Thymus (tissue), 14 donors: Measurements from ENCODE around the gene CHRNG. TPM values are rescaled to one million over a fixed set of nuclear protein-coding genes. Genes with fewer than 3 reads are reported as not detected.

ENCODE experiments used
- DNase-seq, 9 donors: peaks; one replicate each; pipeline ENCODE4 v3.0.0-alpha.2; 2013; ENCODE audit warnings: low spot score in 9 of 9, low read depth in 6 of 9, missing footprints in 1 of 9
- H3K27ac ChIP-seq, 2 donors: one replicate each; pipeline ENCODE4 v1.5.1; 2013; ENCODE audit warnings: control low read depth in 1 of 2, low read depth in 1 of 2, low read length in 1 of 2, mild to moderate bottlenecking in 1 of 2, moderate library complexity in 1 of 2
- H3K27me3 ChIP-seq, 2 donors: one replicate each; pipeline ENCODE4 v1.5.1; 2013; ENCODE audit warnings: low read length in 1 of 2; ENCODE audit not compliant: control insufficient read depth in 2 of 2, insufficient read depth in 1 of 2
- H3K36me3 ChIP-seq, 2 donors: one replicate each; pipeline ENCODE4 v1.5.1; 2013; ENCODE audit warnings: low read length in 1 of 2, mild to moderate bottlenecking in 1 of 2, moderate library complexity in 1 of 2; ENCODE audit not compliant: control insufficient read depth in 2 of 2, insufficient read depth in 2 of 2
- H3K4me1 ChIP-seq, 2 donors: one replicate each; pipeline ENCODE4 v1.5.1; 2013; ENCODE audit warnings: low read length in 2 of 2; ENCODE audit not compliant: control insufficient read depth in 2 of 2, insufficient read depth in 2 of 2
- H3K4me3 ChIP-seq, 2 donors: one replicate each; pipeline ENCODE4 v1.5.1; 2013; ENCODE audit warnings: low read length in 2 of 2, control low read depth in 1 of 2, mild to moderate bottlenecking in 1 of 2
- H3K9me3 ChIP-seq, 2 donors: one replicate each; pipeline ENCODE4 v1.5.1; 2013; ENCODE audit warnings: low read length in 1 of 2, mild to moderate bottlenecking in 1 of 2; ENCODE audit not compliant: control insufficient read depth in 2 of 2, insufficient read depth in 1 of 2
- WGBS: extraction: QIAGEN DNeasy Blood & Tissue Kit; methylation state at CpG from one replicate; pipeline ENCODE4 v1.1.7; 2013; 5-methylcytosine and 5-hydroxymethylcytosine counted together
- long read RNA-seq, 10 donors: transcript quantifications; one replicate each; lab custom pipeline, GENCODE V29; 2026
- polyA plus RNA-seq: library from polyadenylated mRNA; stranded (reverse); fragments of 200-250 nt; gene quantifications from one replicate; pipeline ENCODE4 v1.2.3, GENCODE V29; 2013
- total RNA-seq: library from RNA; stranded (reverse); fragments of 120-200 nt; gene quantifications from one replicate; pipeline ENCODE4 v1.2.4, GENCODE V29; 2013
- donor health status: healthy.

The CHRNG gene, protein sequence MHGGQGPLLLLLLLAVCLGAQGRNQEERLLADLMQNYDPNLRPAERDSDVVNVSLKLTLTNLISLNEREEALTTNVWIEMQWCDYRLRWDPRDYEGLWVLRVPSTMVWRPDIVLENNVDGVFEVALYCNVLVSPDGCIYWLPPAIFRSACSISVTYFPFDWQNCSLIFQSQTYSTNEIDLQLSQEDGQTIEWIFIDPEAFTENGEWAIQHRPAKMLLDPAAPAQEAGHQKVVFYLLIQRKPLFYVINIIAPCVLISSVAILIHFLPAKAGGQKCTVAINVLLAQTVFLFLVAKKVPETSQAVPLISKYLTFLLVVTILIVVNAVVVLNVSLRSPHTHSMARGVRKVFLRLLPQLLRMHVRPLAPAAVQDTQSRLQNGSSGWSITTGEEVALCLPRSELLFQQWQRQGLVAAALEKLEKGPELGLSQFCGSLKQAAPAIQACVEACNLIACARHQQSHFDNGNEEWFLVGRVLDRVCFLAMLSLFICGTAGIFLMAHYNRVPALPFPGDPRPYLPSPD
- total RNA-seq (0.57 TPM), polyA plus RNA-seq (0.48 TPM)
- long read RNA-seq, donor 1, result 0 reads
- long read RNA-seq, donor 2, result 0 reads
- long read RNA-seq, donor 3, result 0 reads
- long read RNA-seq, donor 4, result 0 reads
- long read RNA-seq, donor 5, partial matches to known transcripts, result 0 of 1 reads
- long read RNA-seq, donor 5, other reads (novel, unspliced or antisense), result 0 of 1 reads
- long read RNA-seq, donor 6, result 0 reads
- long read RNA-seq, donor 7, result 0 reads
- long read RNA-seq, donor 8, result 0 reads
- long read RNA-seq, donor 9, result 0 reads
- long read RNA-seq, donor 10, result 0 reads

DNA sequence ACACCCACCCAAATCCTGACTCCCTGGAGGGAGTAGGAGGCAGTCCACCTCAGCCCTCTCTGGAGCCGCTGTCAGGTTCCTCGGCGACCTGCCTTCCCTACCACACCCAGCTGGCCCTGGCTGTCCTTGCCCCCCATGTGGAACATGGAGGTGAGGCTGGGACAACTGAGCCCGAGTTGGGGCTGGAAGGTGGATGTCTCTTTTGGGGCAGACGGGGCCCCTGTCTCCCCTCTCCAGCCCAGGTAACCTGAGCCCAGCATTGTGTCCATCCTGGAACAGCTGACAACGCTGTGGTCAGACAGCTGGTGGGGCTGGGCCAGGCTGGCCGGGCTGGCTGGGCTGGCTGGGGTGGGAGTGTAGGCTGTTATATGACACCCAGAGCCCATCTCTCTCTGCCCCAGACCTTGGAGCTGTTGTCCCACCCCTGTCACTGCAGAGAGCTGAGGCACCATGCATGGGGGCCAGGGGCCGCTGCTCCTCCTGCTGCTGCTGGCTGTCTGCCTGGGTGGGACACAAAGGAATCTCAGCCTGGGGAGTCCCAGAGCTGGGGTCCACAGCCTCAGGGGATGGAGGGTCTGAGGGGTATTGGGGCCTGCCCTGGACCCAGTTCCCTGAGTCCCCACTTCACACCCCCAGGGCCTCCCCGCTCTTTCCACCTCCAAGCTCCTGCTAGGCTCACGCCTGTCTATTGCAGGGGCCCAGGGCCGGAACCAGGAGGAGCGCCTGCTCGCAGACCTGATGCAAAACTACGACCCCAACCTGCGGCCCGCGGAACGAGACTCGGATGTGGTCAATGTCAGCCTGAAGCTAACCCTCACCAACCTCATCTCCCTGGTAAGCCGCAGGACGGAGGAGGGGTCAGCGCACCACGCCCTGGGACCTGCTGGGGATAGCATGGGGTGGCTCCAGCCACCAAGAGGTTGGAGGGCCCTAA is at the start of gene CHRNG:
Gene CHRNG (plus strand): TSS at position 395 of the 934 bp plus-strand sequence. CDS start 56 bp downstream, at position 451.
- H3K36me3 ChIP-seq, result peaks cover 0 to 3% of the 10 kb centered on the region in 2 donors
- 76% methylated on average over 23 of the region's 23 CpGs for WGBS
- no peak for DNase-seq
- H3K27ac ChIP-seq, result no peak within 1 kb of the TSS
- peaks cover 0 to 26% of the 10 kb centered on the region in 2 donors for H3K27me3 ChIP-seq
- peaks cover 3% of the 10 kb centered on the region in 2 donors for H3K9me3 ChIP-seq
- H3K4me1 ChIP-seq, result peaks cover 0 to 2% of the 10 kb centered on the region in 2 donors
- H3K4me3 ChIP-seq, result no peak within 1 kb of the TSS

DNA sequence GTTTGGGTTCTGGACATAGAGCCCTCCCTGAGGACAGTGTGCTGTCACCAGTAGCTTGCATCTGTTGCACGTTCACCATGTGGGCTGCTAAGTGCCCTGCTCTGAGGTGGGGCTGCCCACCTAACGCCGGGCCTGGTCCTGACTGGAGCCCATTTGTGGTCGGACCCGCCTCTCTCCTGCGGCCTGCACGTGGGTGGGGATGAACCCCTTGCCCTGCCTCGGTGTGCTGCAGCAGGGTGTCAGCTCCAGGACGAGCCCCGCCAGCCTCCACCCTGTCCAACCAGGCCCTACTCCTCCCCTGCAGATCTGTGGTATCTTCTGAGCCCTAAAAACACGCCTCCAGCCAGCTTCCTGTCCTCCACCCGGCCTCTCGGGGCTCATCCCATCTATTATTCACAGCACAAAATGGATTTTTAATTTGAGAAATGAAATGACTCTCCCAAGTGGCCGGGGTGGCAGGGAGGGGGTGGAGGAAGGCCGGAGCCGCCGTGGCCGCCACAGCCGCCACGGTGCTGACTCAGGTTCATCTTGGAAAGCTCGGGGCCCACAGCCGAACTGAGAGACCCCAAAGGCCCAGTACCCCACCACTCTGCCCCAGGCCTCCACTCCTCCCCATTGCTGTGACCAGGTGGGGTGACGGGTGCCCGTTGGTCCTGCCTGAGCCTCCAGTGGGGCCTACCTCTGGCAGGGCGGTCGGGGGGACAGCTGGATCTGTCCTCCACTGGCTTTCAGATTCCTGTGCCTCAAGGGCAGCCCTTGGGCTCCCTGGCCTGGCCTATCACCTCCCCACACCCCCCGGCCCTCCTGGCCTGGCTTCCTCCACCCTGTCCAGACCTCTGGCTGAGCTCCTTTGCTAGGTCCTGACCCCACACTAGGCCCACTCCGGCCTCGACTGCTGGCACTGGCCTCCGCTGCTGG is 49.0 kb upstream of the CHRNG start:
- peaks cover 0 to 4% of the 10 kb centered on the region in 2 donors for H3K9me3 ChIP-seq
- no peak overlapping the region for H3K4me3 ChIP-seq
- 92% methylated on average over 30 of the region's 30 CpGs for WGBS
- H3K4me1 ChIP-seq, result peaks cover 0 to 10% of the 10 kb centered on the region in 2 donors
- peaks cover 49 to 83% of the 10 kb centered on the region in 2 donors for H3K27me3 ChIP-seq
- no peaks in the 10 kb centered on the region for H3K36me3 ChIP-seq
- no peak for DNase-seq
- H3K27ac ChIP-seq, result no peak overlapping the region

DNA sequence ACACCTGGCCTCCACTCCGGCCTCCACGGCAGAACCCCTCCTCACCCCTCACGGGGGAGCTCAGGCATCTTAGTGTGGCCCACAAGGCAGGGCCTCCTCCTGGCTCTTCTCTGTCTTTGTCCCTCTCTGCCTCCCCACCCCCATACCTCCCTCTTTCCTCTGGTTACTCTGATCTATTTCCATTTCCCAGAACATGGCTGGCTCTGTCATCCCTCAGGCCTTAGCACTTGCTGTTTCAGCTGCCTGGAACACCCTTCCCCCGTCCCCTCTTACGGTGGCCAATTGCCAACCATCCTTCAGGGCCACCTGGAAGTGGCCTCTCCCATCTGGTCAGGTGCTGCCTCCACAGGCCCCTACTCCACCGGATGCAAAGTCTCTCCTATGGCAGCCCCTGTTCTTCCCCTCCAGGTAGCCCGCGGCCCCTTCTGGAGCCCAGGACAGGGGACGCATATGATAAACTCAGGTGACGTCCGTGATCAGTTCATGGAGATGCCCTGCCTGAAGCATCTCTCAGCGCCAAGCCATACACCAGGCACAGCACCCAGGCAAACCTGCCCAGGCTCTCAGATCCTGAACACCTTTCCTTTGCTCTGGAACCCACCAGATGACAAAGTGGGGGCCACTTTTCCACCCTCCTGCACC is 48.2 kb upstream of the CHRNG start:
- H3K4me1 ChIP-seq, result peaks cover 0 to 10% of the 10 kb centered on the region in 2 donors
- H3K9me3 ChIP-seq, result peaks cover 0 to 4% of the 10 kb centered on the region in 2 donors
- DNase-seq, result no peak
- WGBS, result 98% methylated on average over 12 of the region's 12 CpGs
- no peak overlapping the region for H3K27ac ChIP-seq
- H3K4me3 ChIP-seq, result no peak overlapping the region
- no peaks in the 10 kb centered on the region for H3K36me3 ChIP-seq
- H3K27me3 ChIP-seq, result peaks cover 41 to 77% of the 10 kb centered on the region in 2 donors

DNA sequence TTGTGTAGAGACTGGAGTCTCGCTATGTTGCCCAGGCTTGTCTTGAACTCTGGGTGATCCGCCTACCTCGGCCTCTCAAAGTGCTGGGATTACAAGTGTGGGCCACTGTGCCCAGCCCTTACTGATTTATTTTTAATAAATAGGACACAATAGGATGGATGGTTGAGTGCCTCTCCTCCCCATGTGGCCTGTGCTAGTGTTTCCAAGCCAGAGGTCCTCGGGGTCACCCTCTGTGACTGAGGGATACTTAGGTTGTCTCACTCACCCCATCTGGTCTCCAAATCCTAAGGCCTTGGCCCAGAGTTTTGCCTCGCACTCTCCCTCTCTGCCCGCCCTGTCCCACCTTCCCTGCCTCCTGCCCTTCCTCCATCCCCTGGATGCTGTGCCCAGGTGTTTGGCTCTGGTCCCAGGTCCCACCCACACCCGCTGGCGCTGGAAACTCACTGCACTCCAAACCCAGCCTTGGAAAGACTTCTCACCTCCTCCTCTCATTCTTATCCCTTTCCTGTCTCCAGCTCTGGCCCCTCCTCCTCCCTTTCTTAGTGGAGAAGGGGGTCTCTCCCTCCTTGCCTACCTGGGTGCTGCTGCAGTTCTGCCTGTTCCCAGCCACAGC is 47.1 kb upstream of the CHRNG start:
- Histone ChIP-seq H3K4me3 (no peak overlapping the region), H3K27ac (no peak overlapping the region), H3K4me1 (peaks cover 0 to 3% of the 10 kb centered on the region in 2 donors), H3K36me3 (no peaks in the 10 kb centered on the region), H3K27me3 (peaks cover 31 to 76% of the 10 kb centered on the region in 2 donors), H3K9me3 (no peaks in the 10 kb centered on the region)
- no peak for DNase-seq
- WGBS, result 85% methylated on average over 8 of the region's 8 CpGs

DNA sequence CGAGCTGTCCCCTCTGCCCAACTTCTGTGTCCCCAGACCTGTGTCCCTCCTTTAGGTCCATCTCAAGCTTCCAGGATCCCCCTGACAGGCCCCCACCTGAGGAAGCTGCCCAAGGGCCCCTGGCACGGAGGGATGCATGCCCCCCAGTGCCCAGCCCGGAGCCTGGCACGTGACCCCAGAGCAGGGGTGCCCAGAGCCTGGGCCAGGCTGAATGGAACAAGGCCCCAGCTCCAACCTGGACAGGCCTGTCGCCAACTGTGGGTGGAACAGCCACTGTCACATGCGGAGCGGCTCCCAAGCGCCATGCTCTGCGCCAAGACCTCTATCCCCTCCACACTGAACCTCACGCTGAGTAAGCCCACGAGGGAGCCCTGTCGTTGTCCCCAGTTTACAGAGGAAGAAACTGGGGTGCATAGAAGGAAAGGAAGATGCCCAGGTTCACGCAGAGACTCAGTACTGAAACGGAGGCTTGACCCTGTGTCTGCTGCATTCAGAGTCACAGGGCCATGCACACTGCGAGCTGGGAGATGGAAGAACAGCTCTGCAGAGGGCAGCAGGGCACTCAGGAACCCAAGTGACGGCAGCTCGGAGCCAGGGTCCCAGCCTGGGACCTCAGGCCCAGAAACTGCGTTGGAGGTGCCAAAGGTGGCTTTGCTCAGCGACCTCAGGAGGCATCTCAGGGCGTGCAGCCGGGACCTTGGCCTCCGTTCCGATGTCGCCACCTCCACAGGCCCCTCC is 46.4 kb upstream of the CHRNG start:
- Histone ChIP-seq H3K9me3 (no peaks in the 10 kb centered on the region), H3K4me1 (no peaks in the 10 kb centered on the region), H3K4me3 (no peak overlapping the region), H3K27me3 (peaks cover 23 to 79% of the 10 kb centered on the region in 2 donors), H3K27ac (no peak overlapping the region), H3K36me3 (no peaks in the 10 kb centered on the region)
- DNase-seq, result no peak
- 95% methylated on average over 24 of the region's 24 CpGs for WGBS

DNA sequence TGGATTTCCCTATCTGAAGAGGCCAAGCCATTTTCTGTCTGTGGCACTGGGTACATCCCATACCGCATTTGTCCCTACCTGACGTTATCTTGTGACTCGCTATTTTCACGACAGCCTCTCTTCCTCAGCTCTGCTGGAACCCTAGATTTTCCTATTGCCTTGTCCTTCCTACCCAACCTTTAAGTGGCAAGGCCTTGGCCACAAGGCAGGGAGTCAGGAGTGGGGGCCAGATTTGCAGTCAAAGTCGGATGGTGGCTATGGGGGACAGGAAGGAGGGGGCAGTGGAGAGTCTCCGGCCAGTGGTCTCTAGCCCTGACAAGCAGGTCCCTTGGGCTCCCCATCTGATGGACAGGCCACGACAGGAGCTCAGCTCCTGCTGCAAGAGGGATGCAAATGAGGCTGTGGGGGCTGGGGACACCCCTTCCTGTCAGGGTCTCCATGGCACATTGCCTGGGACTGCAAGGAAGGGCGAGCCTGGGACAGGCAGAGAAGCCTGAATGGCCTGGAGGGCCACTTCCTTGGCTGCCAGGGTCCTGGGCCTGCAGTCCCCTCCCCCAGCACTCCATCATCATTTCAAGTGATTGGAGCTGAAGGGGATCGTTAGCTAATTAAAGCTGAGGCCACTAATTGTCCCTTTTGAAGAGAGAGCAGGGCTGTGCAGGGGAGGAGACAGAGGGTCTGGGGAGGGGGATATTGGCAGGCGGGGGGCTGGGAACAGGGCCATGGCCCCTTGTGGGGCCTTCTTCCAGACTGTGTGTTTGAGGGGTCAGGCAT is 45.6 kb upstream of the CHRNG start:
- Histone ChIP-seq H3K36me3 (no peaks in the 10 kb centered on the region), H3K27me3 (peaks cover 16 to 73% of the 10 kb centered on the region in 2 donors), H3K27ac (no peak overlapping the region), H3K4me3 (no peak overlapping the region), H3K4me1 (no peaks in the 10 kb centered on the region), H3K9me3 (no peaks in the 10 kb centered on the region)
- DNase-seq, result no peak
- WGBS, result 92% methylated on average over 10 of the region's 10 CpGs

DNA sequence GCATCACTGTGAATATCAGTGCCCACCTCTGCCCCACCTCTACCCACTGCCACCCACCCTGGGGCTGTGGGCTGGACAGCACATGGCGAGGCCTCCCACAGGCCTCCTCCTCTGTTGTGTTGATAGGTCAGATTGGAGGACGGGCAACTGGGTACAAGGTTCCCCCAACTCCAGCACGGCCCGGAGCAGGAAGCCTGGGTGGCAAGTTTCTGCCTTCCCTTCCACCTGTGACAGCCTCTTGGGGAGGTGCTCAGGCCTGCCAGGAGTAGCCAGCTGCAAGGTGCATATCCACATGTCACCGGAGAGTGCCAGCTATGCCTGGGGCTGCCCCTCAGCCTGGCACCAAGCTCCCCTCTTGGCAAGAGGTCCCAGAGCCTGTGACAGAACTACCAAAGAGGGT is 45.0 kb upstream of the CHRNG start:
- H3K36me3 ChIP-seq, result no peaks in the 10 kb centered on the region
- WGBS, result 95% methylated on average over 5 of the region's 5 CpGs
- DNase-seq, result no peak

More for the DNA sequence above, 45.0 kb upstream of the CHRNG start:
- H3K27ac ChIP-seq, result no peak overlapping the region
- no peaks in the 10 kb centered on the region for H3K9me3 ChIP-seq
- H3K4me3 ChIP-seq, result no peak overlapping the region
- no peaks in the 10 kb centered on the region for H3K4me1 ChIP-seq
- H3K27me3 ChIP-seq, result peaks cover 10 to 73% of the 10 kb centered on the region in 2 donors
